ENCODE data around the gene PSRC1.

PSRC1 gene

DNA sequence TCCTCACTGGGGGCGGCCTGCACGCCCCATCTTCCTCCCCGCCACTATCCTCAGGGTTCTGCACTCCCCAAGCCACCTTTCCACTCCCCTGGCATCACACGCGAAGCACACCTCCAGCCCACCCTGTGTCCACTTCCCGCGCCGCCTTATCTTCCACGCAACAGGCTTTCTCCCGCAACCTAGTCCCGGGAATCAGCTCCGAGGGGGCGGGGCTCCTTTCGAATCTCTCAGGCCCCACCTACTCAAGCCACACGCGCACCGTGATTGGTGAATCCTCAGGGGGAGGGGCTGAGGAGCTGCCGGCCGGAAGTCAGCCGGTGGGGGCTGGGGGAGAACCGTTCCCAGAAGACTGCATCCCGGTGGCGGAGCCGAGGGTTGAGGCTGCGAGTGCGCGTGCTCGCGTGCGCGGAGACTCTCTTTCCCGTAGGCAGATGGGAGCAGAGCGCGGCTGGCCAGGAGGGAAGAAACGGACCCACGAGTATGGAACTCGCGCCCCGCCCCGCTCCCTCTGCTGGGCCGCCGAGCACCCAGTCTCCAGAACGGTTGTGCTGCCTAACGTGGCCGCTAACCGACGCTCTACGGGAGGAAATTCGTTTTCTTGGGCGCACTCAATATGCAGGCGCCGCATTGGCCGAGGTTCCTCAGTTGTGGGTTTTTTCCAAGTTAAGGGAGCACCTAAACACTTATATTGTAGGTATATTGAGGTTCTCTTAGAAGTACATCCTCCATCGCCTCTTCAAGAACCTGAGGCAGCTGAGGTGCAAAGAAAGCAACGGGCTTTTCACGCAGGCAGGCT, at the start of gene PSRC1:
Gene PSRC1 (minus strand): TSS at position 194 of the 796 bp plus-strand sequence.
- peak; percentile 99 for DNase-seq

- DNase-seq, result no peak
Observed at GRCh38 chr1:109331113-109331512, 48.2 kb upstream of the PSRC1 start.

DNA sequence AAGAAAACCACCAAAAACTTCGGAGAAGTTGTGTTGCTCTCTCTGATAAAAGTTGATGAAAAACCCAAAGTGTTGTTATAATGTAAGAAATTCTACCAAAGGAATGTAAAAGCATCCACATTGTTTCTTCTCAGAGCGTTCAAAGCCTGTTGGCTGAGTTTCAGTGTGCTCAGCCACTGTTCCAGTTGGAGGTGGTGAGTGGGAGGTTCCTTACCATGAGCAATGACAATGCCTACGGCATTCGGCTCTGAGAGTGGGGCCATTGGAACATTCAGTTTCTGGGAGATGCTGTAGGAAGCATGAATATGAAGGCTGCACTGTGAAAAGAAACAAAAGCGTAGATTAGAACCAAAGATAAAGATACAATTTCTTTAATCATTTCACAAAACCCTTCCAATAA, 44.3 kb upstream of the PSRC1 start:
- DNase-seq, result no peak

DNA sequence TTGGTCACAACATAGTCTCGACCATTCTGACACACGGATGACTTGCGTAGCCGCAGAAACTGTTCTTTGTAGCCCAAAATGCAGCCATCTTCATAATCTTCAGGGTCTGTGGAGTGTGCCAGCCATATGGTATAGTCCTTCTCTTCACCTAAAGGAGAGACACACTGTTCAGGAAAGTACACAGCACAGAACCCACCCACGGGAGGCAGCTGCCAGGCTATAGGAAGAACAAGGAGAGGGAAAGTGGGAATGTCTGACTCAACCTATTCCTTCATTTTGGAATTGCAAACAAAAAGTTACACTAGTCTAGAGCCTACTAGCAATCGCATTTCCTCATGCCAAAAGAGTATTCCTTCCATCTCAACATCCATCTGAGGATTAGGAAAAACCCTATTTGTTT, 40.0 kb upstream of the PSRC1 start:
- no peak for DNase-seq

DNA sequence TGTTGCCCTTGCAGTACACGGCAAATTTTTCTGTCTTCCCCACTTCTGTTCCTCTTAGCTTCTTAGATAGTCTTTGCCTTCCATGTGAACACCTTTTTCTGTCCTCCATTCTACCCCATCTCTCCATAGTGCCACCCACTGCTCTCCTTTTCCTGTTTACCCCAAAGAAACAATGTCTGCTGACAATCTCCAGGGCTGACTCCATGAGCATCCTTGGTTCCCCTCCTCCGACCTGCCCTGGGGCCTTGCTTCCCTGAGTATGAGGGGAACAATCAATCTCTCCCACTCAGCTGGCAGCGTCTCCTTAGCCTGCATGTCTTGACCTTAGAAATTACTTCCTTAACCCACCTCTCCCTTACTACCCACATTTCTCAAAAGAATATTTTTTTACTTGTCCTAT, 36.2 kb upstream of the PSRC1 start:
- no peak for DNase-seq

DNA sequence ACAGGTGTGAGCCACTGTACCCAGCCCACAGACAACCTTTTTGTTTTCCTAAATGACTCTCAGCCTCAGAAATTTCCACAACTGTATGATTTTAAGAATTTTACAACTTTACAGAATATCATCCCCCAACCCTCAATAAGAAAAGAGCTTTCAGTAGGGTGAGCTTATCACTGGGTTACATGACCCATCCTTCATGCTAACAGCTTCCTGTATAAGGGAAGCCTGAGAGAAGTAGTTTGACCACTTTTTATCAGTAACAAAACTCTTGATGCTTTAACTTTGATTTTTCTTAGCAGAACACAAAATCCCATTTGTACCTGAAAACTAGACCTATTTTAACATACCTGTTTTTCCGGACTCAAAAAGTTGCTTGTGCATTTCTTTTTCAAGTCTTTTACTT, 33.6 kb upstream of the PSRC1 start:
- DNase-seq, result no peak

DNA sequence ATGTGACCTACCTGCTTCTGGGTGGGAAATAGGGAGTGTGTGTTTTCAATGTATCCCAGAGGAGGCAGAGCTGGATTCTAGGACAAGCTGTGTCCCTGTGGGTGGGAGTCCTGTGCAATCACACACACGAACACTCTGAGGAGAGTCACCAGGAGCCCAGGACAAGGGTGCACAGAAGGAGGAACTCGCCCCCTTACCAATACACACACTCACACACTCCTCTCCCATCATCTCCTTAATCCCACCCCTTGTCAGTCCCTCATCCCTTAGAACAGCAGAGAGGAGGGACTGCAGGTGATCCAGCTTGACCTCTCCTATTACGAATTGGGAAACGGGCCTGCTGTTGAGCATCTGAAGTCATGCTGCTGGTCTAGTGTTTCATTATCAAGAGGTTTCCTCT, 32.3 kb upstream of the PSRC1 start:
- DNase-seq, result peak; percentile 22

- no peak for DNase-seq
Observed at GRCh38 chr1:109314795-109315194, 31.9 kb upstream of the PSRC1 start.

GRCh38 chr1:109312978-109313775, 30.2 kb upstream of the PSRC1 start:
- peak; percentile 35 for DNase-seq

GRCh38 chr1:109312246-109312645, 29.3 kb upstream of the PSRC1 start:
- DNase-seq, result peak; percentile 75

DNA sequence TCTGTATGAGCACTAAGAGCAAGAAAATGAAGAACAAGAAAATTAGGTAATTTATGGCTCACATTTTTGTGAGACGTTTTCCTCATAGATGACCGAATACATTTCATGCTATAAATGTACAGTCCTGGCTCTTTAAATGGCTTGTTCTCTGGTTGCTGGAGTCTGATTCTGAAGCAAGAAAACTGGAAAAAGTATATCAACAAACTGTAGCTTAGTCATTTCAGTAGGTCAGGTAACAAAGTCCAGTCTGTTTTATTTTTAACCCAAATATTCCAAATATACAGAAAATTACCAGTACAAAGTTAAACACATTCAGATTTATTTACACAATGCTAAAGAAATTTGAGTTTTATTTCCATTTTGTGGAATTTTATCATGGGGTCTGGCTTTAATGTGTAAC, 26.4 kb upstream of the PSRC1 start:
- no peak for DNase-seq

DNA sequence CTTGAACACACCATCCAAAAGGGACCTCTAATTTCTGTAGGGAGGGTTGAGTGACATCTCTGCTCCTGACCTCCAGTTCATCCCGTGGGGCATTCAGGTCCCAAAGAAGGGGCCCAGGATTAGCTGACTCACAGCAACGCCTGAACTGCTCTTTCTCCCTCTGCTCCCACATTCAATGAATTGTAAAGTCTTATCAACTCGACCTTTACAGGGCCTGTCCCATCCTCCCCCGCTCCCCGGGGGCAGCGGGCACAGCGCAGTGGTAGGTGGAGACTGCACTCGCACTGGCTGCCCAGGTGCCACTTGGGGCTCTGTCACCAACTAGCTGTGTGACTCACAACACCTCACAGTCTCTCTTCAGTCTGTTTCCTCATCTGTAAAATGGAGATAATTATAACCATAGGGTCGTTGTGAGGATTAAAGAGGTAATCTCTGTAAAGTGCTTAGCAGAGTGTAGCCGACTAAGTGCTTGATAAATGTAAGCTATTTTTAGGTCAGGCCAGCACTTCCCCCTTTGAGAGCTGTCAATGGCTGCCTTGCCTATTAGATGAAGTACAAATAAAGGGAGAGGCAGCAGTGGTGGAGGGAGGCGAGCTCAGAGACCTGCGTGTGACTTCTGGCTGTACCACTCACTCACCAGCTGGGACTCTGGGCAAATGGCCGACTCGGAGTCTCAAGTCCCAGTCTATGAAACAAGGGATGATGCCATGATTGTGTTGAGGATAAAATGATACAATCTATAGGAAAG, 24.5 kb upstream of the PSRC1 start:
- peak; percentile 99 for DNase-seq

GRCh38 chr1:109306832-109307273, 23.9 kb upstream of the PSRC1 start, which contains the start of gene MYBPHL:
Gene MYBPHL, minus strand, starts transcription at chr1:109307011. Its CDS starts 20 bp downstream, at chr1:109306991.
- DNase-seq, result peak; percentile 91

GRCh38 chr1:109305991-109306390, 23.0 kb upstream of the PSRC1 start:
- peak; percentile 43 for DNase-seq

GRCh38 chr1:109304226-109304920, 21.4 kb upstream of the PSRC1 start:
- no peak for DNase-seq

DNA sequence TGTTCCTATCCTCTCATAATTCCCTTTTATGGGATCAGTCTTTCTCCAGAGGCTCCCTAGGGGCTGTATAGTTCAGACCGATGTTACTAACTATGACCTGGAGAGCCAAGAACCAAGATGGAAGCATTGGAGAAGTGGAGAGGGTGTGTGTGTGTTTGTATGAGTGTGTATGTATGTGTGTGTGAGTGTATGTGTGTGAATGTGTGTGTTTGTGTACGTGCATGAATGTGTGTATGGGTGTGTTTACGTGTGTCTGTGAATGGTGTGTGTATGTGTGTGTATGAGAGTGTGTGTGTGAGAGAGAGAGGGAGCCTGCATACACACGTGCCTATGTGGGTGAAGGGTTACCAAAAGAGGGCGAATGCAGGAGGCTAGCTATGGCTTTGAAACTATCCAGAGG, 18.9 kb upstream of the PSRC1 start:
- DNase-seq, result no peak

GRCh38 chr1:109300650-109301151, 17.8 kb upstream of the PSRC1 start:
- DNase-seq, result no peak

DNA sequence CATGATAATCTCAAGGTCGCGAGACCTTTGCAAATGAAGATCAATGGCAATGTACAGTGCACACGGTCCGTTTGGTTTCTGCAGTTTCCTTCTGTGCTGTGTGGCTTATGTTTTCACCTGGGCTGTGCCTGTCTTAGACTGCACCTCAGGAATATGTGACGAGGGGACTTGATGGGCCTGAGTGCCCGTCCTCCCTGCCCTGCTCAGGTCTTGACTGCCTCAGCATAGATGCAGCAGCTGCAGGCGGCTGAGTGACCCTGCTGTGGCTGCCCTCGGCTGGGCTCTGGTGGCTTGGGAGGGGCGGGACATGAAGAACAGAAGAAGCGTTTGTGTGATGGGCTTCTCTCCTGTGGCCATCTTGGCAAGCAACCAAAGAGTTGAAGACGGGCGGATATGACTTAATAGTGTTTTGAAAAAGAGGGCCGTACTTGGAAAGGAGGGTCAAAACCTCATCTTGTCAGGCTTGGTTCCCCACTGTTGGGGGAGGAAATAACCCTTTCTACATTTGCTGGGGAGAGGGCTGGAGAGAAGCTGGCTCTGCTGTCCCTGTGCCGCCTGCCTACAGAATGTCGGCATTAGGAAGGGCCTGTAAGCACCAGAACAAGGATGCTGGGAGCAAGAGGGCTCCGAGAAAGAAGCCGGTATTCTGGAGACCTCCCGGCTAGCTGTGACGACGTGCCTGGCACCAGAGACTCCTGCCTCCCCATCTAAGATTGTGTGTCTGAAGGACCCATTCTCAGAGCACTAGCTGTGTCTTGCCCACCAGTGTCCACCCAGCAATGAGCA, 16.8 kb upstream of the PSRC1 start:
- no peak for DNase-seq

- no peak for DNase-seq
Observed at GRCh38 chr1:109298666-109299557, 16.0 kb upstream of the PSRC1 start.

DNA sequence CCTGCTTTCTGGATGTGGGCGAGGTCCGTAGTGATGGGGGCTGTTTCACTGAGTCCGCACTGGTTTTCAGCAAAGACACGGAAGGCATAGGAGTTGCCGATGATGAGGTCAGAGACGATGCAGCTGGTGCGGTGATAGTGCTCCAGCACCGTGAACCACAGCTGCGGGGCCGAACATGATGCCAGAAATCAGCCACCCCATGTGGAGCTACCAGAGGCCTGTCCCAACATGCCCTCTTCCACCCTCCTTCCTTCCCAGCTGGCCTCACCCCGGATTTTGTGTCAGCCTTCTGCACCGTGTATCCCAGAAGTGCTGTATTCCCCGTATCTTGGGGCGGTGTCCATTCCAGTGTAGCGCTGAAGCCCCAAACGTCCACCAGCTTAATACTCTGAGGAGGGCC, 13.8 kb upstream of the PSRC1 start:
- no peak for DNase-seq
